ENCODE data around the gene GAPDHS. TPM values are rescaled to one million over a fixed set of nuclear protein-coding genes. Genes with fewer than 3 reads are reported as not detected.

GAPDHS gene
- total RNA-seq, 1 experiment from 2014 or later, result not detected

- in situ Hi-C loops (cut with HindIII; ENCODE audit: low pct_unique_long_range_greater_than_20kb, low sequenced_read_pairs) (no loop called here), intact Hi-C loops (cut with micrococcal nuclease; ENCODE audit: unreplicated experiment) (no loop called here)
- ATAC-seq, result no peak
- CTCF ChIA-PET, result no interaction called here
- Histone ChIP-seq H3K4me3 (ENCODE audit: low read depth in 2 of 2, low read length in 2 of 2) (no peak overlapping the region), H3K4me1 (ENCODE audit: control insufficient read depth, insufficient read depth, low read length) (peaks cover 6% of the 10 kb centered on the region; the same call in 1 of the 2 replicates), H3K9me3 (ENCODE audit: control insufficient read depth, insufficient read depth, low read depth, low read length) (no peaks in the 10 kb centered on the region), H3K27me3 (ENCODE audit: control insufficient read depth, insufficient read depth, low read length) (no peaks in the 10 kb centered on the region), H3K27ac (ENCODE audit: low read length) (no peak overlapping the region), H3K36me3 (ENCODE audit: control insufficient read depth, insufficient read depth, low read length) (peaks cover 4% of the 10 kb centered on the region; the same call in 1 of the 2 replicates)
- POLR2A ChIA-PET, result no interaction called here
- TF ChIP-seq POLR2AphosphoS5 (IDR thresholded peaks at IDR 0.05; ENCODE audit: low read depth, low read length) (no peak), SIN3A (IDR thresholded peaks at IDR 0.05; ENCODE audit: borderline replicate concordance, insufficient read depth, low read depth, low read length) (no peak), CTCF (IDR thresholded peaks at IDR 0.05) (no peak), REST (IDR thresholded peaks at IDR 0.05; ENCODE audit: insufficient read depth in 1 of 2, low read depth in 2 of 2, low read length in 1 of 2) (no peak), TCF7L2 (IDR thresholded peaks at IDR 0.05; ENCODE audit: low read depth, low read length) (no peak)
- BruUV-seq (replicated peaks), result no TSS peak
- DNase-seq (ENCODE audit: low read depth, low spot score), result no peak
These were observed 6.6 kb downstream of the GAPDHS start for GRCh38 chr19:35539850-35540249.

GRCh38 chr19:35540356-35540927, 7.2 kb downstream of the GAPDHS start:
- no peaks in the 10 kb centered on the region for H3K27me3 ChIP-seq (ENCODE audit: control insufficient read depth, insufficient read depth, low read length)

More at GRCh38 chr19:35540356-35540927, 7.2 kb downstream of the GAPDHS start:
- no peak overlapping the region for H3K27ac ChIP-seq (ENCODE audit: low read length)
- ATAC-seq (no peak), DNase-seq (ENCODE audit: low read depth, low spot score) (no peak)
- no TSS peak for BruUV-seq (replicated peaks)
- in situ Hi-C loops (cut with HindIII; ENCODE audit: low pct_unique_long_range_greater_than_20kb, low sequenced_read_pairs) (no loop called here), intact Hi-C loops (cut with micrococcal nuclease; ENCODE audit: unreplicated experiment) (no loop called here)
- POLR2A ChIA-PET, result no interaction called here
- no peak overlapping the region for H3K4me3 ChIP-seq (ENCODE audit: low read depth in 2 of 2, low read length in 2 of 2)
- TF ChIP-seq TCF7L2 (IDR thresholded peaks at IDR 0.05; ENCODE audit: low read depth, low read length) (no peak), SIN3A (IDR thresholded peaks at IDR 0.05; ENCODE audit: borderline replicate concordance, insufficient read depth, low read depth, low read length) (no peak), REST (IDR thresholded peaks at IDR 0.05; ENCODE audit: insufficient read depth in 1 of 2, low read depth in 2 of 2, low read length in 1 of 2) (no peak), POLR2AphosphoS5 (IDR thresholded peaks at IDR 0.05; ENCODE audit: low read depth, low read length) (no peak), CTCF (IDR thresholded peaks at IDR 0.05) (no peak)
- H3K9me3 ChIP-seq (ENCODE audit: control insufficient read depth, insufficient read depth, low read depth, low read length), result no peaks in the 10 kb centered on the region
- peaks cover 6% of the 10 kb centered on the region; the same call in 1 of the 2 replicates for H3K4me1 ChIP-seq (ENCODE audit: control insufficient read depth, insufficient read depth, low read length)
- peaks cover 4% of the 10 kb centered on the region; the same call in 1 of the 2 replicates for H3K36me3 ChIP-seq (ENCODE audit: control insufficient read depth, insufficient read depth, low read length)
- CTCF ChIA-PET, result no interaction called here

Measured in Panc1 (cell line).